UCSD-AML1 (cell line): ENCODE data around the gene GPR160.

Experiments
- DNase-seq: peaks from one replicate; lab custom pipeline; 2025; ENCODE audit not compliant: unreplicated experiment; lab: John Stamatoyannopoulos, UW

The GPR160 gene

DNA sequence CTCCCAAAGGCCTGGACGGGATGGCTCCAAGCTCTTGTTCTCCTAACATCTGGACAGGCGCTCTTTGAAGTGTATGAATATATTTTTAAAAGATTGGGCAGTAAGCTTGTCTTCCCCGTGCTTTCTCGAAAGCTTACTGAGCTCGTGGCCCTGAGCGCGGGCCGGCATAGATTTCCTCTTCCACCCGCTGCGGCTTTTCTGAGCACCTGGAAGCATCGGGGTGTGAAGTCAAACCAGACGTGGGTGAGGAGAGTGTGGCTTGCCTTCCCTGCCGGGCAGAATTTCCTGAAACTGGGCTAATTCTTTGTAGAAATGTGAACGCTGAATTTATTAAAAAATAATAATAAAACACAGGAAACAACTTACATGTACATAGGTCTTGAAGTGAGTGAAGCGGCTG is 25.9 kb downstream of the GPR160 start:
- DNase-seq = no peak

DNA sequence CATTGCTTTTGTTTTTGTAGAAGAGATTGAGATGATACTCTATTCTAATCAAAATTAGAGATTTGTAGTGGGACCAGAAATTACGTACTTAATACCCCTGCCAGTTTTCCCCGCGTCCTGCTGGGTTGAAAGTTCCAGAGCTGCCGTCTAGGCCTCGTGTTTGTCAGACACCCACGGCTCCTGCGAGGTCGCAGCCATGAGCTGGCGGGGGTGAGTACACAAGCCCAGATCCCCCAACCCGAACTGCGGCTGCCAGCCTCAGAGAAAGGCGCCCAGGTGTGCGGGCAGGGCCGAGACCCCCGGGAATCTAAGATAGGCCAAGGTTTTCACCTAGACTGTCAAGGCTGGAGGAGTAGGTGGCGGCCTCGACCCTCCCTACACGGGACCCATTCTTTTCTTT is 26.3 kb downstream of the GPR160 start:
- DNase-seq = no peak

- DNase-seq = no peak
Observed at GRCh38 chr3:170075441-170076091, 37.8 kb downstream of the GPR160 start.

DNA sequence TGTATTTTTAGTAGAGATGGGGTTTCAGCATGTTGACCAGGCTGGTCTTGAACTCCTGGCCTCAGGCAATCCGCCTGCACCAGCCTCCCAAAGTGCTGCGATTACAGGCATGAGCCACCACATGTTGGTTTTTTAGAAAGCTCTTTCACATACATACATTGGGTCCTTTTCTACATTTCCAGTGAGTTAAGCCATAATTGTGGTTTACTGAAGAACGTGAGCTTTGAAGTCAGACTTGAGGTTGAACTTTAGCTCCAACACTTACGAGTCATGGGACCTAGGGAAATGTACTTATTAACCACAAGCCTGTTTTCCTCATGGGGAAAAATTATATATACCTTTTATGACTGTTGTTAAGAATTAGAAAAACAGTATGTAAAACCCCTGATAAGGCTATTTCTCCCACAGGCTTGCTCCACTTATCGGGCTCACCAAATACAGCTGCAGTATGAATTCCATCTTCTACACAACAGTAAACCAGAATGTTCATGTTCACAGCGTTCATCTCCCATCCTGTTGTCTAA is 39.0 kb downstream of the GPR160 start:
- no peak for DNase-seq

DNA sequence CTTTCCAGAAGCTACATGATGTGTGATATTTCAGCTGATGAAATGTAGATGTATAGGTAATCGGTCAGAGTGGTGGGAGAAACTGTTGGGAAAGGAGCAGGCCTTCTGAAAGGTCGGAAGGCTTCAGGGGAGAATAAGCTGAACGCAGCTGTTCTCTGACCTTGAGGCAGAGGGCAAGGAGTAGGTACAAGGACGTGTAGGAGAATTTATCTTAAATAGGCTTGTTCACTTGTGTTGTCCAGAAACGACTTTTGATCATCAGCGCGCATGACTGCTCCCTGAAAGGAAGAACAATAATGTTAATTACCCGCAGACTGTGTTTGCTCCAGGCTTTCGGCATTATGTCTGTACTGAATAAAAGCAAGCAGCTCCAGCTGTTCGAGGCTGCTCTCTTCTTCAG is 39.6 kb downstream of the GPR160 start:
- no peak for DNase-seq

DNA sequence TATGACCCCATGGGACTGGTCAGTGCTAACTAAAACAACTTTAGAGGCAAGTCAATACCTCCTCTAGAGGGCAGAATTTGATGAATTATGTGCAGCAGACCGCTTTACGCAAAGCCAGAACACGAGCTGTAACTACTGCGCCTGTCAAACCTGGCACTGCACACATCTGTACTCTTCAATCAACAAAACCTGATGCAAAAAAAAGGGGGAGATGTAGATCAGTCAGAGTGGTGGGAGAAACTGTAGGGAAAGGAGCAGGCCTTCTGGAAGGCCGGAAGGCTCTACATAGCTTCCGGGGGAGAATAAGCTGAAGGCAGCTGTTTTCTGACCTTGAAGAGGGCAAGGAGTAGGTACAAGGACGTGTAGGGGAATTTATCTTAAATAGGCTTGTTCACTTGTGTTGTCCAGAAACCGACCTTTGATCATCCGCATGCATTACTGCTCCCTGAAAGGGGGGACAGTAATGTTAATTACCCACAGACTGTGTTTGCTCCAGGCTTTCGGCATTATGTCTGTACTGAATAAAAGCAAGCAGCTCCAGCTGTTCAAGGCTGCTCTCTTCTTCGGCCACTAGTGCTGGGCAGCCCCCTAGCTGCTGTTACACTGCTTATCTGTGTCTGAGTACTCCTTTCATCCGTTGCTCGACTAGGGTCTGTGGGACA is 41.0 kb downstream of the GPR160 start:
- DNase-seq = no peak

GRCh38 chr3:170079536-170080165 is 41.9 kb downstream of the GPR160 start:
- no peak for DNase-seq

DNA sequence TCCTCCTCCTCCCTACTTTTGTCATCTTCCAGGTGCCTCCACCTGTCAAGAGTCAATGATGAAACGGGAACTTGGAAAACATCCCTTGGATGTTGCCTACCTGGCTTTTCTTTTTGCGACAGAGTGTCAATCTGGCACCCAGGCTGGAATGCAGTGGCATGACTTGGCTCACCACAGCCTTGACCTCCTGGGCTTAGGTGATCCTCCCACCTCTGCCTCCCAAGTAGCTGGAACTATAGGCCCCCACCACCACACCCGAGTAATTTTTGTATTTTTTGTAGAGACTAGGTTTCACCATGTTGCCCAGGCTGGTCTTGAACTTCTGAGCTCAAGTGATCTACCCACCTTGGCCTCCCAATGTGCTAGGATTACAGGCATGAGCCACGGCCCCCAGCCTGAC is 42.8 kb downstream of the GPR160 start:
- DNase-seq = no peak

DNA sequence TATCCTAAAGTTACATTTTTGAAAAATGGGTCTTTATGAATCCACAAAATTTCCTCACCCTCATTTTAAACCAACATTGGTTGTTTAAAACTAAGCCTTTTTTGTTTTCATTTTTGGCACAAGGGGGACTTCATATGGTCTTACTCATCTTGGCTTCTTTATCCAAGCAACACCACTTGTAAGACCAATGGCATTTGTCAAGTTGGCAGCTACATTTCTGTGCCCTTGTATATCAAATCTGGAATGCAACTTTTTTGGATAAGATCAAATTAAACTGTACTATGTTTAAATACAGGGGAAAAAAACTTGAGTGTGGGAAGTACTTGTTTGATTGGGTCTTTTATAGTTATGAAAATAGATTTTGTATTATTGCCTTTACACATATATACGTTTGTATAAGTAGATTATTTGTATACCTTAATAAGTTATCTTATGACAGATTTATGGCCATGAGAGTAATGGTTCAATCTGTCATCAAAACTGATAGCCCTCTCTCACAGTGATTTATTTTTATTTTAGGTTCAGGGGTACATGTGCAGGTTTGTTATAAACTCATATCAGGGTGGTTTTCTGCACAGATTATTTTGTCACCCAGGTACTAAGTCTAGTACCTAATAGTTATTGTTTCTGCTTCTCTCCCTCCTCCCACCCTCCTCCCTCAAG is 43.4 kb downstream of the GPR160 start:
- DNase-seq = no peak

DNA sequence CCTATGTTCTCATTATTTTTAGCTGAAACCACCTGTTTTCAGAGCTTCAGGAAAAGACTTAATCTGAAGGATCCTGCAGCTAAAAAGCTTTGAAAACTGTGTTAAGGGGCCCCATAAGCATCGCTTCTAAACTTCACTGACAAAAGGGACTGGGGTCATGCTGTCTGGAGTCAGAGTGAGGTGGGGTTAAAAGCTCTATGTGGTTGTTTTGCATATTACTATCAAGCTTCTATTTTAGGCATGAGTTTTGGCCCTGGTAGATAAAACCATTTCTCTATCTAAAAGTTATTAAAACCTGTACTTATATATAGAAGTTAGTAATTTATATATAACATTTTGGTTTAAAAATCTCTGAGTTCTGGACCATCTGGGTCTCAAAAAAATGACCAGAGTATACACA is 45.5 kb downstream of the GPR160 start:
- no peak for DNase-seq

DNA sequence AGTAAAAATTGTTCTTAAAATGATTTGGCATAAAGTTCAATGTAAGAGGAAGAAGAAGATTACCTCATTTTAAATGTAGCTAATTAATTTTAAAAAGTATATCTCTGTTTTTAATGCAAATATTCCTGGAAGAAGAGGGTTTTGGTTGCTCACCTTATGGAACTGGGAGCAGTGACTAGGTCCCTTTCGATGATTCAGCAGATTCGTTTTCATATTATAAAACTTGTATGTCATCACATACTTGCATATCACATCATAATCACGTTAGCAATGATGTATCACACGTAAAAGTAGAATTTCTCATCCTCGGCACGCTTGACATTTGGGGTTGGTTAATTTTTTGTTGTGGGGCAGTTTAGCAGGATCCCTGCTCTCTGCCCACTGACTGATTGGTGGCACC is 47.6 kb downstream of the GPR160 start:
- no peak for DNase-seq

DNA sequence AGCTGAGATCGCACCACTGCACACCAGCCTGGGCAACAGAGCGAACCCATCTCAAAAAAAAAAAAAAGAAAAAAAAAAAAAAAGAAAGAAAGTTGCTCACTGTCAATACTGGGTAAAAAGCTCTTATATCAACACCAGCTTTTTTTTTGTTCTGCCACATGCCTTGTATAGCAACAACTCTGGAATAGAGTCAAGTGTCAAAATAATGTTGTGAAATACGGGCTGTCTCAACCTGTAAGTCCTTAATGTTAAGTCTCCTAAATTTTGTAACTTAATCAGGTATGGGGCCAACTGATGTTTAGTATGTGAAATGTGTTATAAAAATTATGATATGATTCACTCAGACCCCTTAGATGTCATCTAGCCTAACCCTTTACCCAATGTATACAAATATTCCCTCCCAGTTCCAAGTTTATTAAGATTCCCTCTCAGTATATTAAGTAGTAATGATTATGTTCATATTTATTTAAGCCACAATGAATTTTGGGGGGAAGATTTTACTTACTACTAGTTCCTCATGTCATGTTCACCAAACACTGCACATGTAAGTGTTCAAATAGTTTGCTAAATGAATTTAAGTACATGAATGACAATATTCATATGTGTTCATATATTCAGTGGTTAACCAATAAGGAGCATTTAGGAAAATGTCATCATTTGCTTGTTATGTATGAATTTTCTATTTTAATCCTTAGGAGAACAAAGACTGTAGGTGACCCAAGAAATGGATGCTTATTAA is 52.2 kb downstream of the GPR160 start:
- no peak for DNase-seq

DNA sequence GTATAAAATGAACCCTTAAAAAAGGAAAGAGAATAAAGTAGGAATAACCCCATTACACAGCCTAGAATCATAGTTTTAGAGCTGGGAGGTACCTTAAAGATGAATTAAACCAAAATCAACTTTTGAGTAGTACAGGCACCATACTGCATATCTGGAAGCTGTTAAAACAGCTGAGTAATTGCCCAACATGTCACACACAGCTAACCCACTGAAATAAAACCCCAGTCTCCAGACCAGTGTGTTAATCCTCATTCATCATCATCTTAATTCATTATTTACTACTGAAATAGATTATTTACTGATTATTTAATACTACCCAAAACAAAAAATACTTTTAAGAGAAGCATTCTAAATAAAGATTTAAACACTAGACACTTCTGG is 52.8 kb downstream of the GPR160 start:
- no peak for DNase-seq

- DNase-seq = no peak
Observed at GRCh38 chr3:170092907-170093306, 55.1 kb downstream of the GPR160 start.

GRCh38 chr3:170095771-170096170 is 58.0 kb downstream of the GPR160 start:
- no peak for DNase-seq

DNA sequence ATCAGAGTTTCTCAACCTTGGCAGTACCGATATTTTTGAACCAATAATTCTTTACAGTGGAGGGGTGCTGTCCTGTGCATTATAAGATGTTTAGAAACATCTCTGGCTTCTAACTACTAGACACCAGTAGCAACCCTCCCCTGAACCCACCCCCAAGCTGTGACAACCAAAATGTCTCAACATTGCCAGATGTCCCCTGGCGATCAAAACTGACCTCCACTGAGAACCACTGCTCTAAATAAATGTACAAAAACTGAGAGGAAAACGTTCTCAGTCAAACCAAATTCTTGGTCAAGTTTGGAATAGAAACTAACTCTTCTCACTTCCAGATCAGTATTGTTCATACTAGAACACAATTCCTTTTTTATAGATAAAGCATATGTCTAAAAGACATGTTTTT is 58.5 kb downstream of the GPR160 start:
- DNase-seq = no peak

DNA sequence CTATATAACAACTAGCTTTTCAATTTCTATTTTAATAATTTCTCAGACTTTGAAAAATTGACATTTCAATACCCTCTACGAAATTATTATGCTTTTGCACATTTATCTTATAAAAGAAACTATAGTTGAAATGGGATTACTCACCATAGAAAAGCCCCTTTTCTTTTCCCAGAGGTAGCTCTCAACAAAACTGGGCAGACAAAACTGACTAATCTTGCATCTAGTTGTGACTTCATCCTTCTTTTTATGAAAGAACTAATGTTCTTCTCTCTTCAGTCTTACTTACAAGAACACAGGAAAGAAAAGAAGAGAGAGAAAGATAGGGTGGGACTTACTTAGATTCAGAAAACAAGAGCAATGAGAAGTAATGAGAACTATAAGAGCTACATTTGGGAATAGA is 61.0 kb downstream of the GPR160 start:
- no peak for DNase-seq

- no peak for DNase-seq
Observed at GRCh38 chr3:170100944-170101343, 63.1 kb downstream of the GPR160 start.

DNA sequence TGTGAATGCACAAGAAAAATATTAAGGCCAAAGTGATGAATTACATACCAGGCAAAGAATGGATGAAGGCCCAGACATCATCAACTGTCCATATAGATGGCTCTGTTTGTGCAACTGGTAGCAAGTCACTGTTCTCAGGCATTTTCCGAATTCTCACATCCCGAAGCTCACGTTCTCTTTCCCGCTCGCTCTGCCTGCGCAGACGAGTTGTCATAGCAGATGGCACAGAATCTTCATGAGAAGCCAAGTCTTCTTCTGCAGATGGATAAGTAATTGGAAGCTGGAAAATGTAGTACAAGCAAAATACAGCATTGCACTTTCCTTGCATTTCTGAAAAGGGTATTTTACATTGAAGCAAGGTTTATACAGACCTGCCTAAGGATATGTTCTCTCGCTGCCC is 64.6 kb downstream of the GPR160 start:
- DNase-seq = no peak

DNA sequence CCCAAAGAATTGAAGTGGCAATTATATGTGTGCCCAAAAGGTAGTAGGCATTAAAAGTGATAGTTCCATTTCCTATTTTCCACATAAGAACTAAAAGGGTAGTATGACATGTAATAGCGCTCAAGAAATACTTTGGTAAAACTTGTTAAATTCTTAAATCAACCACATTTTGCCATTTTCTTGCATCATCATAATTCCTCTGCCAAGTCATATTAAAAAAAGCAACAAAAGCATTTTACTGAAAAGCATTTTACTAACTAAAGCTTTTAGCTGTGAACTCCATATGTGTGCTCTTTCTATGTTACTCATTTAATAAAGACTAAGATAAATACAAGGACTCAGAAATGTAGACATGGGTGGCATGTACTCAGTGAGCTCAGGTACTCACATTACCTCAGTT is 70.1 kb downstream of the GPR160 start:
- no peak for DNase-seq

DNA sequence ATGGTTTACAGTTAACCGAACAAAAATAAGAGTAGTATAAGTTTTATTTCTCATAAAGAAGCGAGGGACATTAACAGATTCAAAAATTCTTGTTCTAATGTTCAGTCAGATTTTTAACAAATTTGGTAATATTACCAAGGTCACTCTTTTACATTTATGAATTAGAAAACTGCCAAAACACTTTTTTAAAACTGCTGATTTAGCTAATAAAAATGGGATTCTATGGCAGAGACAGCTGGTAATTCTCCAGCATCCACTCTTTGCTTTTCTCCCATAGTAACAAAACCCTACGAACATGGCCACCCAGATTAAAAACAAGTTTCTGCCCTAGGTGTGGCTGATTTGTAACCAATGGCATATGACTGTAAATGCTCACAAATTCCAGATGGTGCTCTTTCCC is 71.2 kb downstream of the GPR160 start:
- no peak for DNase-seq
